Neuronal stem cell (in vitro differentiated cells): ENCODE data around the gene UGT1A6.

Source experiments
- DNase-seq: peaks from one replicate; pipeline ENCODE4 v3.0.0-alpha.2; 2013; ENCODE audit warnings: low spot score
- H2AFZ ChIP-seq: one replicate; pipeline ENCODE4 v1.6.1; 2013; ENCODE audit warnings: mild to moderate bottlenecking, low read length, inconsistent platforms
- H2AK5ac ChIP-seq: 2 replicates; pipeline ENCODE4 v1.6.1; 2013; ENCODE audit warnings: low read depth, mild to moderate bottlenecking, inconsistent platforms, low read length, moderate library complexity, mixed read lengths
- H2BK120ac ChIP-seq: 2 replicates; pipeline ENCODE4 v1.6.1; 2013; ENCODE audit warnings: low read depth, mild to moderate bottlenecking, inconsistent platforms, low read length, moderate library complexity, mixed read lengths
- H2BK12ac ChIP-seq: one replicate; pipeline ENCODE4 v1.6.1; 2013; ENCODE audit warnings: low read length, inconsistent platforms
- H2BK15ac ChIP-seq: 2 replicates; pipeline ENCODE4 v1.6.1; 2013; ENCODE audit warnings: mild to moderate bottlenecking, low read length, inconsistent platforms, mixed read lengths
- H2BK5ac ChIP-seq: one replicate; pipeline ENCODE4 v1.6.1; 2013; ENCODE audit warnings: inconsistent platforms, mild to moderate bottlenecking, low read length, moderate library complexity
- H3K14ac ChIP-seq: one replicate; pipeline ENCODE4 v1.6.1; 2013; ENCODE audit warnings: low read length, inconsistent platforms
- H3K18ac ChIP-seq: 2 replicates; pipeline ENCODE4 v1.6.1; 2013; ENCODE audit warnings: low read length, inconsistent platforms
- H3K23ac ChIP-seq: 2 replicates; pipeline ENCODE4 v1.6.1; 2013; ENCODE audit warnings: low read depth, mild to moderate bottlenecking, mixed read lengths, low read length, inconsistent platforms; ENCODE audit not compliant: poor library complexity
- H3K27ac ChIP-seq: replicated peaks from 3 replicates; pipeline ENCODE4 v1.5.1; 2013; ENCODE audit warnings: low read length, inconsistent platforms
- H3K27me3 ChIP-seq, 3 experiments: 2 replicates each; pipeline ENCODE4 v1.6.1; 2013; ENCODE audit warnings: low read length in 3 of 3, mild to moderate bottlenecking in 2 of 3, inconsistent platforms in 1 of 3, low read depth in 1 of 3, mixed read lengths in 1 of 3, moderate library complexity in 1 of 3; ENCODE audit not compliant: control insufficient read depth in 3 of 3, insufficient read depth in 3 of 3
- H3K36me3 ChIP-seq, 2 donors: replicated peaks in 1 of 2; 2 replicates each; pipeline ENCODE4 v1.6.1; 2013; ENCODE audit warnings: low read length in 2 of 2; ENCODE audit not compliant: control insufficient read depth in 2 of 2, insufficient read depth in 2 of 2
- H3K4ac ChIP-seq: 2 replicates; pipeline ENCODE4 v1.6.1; 2013; ENCODE audit warnings: inconsistent platforms, mild to moderate bottlenecking, low read length, moderate library complexity
- H3K4me1 ChIP-seq, 2 donors: 1 replicate in 1 of 2; 2 replicates in 1 of 2; pipeline ENCODE4 v1.6.1; 2013; ENCODE audit warnings: low read length in 2 of 2, low read depth in 1 of 2; ENCODE audit not compliant: control insufficient read depth in 2 of 2, insufficient read depth in 1 of 2
- H3K4me2 ChIP-seq: one replicate; pipeline ENCODE4 v1.6.1; 2013; ENCODE audit warnings: mild to moderate bottlenecking, low read length, inconsistent platforms; ENCODE audit not compliant: insufficient read depth, poor library complexity, severe bottlenecking
- H3K4me3 ChIP-seq, 2 donors: 2 replicates each; pipeline ENCODE4 v1.5.1; 2013; ENCODE audit warnings: low read length in 2 of 2, mild to moderate bottlenecking in 2 of 2, inconsistent platforms in 1 of 2, moderate library complexity in 1 of 2
- H3K79me1 ChIP-seq: one replicate; pipeline ENCODE4 v1.6.1; 2013; ENCODE audit warnings: low read depth, mild to moderate bottlenecking, inconsistent platforms, low read length, moderate library complexity
- H3K9ac ChIP-seq: one replicate; pipeline ENCODE4 v1.6.1; 2013; ENCODE audit warnings: mild to moderate bottlenecking, low read depth, low read length, inconsistent platforms; ENCODE audit not compliant: poor library complexity
- H3K9me3 ChIP-seq, 2 donors: replicated peaks in 1 of 2; 2 replicates each; pipeline versions ENCODE3 to v1.6.1; 2013; ENCODE audit warnings: low read length in 2 of 2, mild to moderate bottlenecking in 2 of 2, inconsistent platforms in 1 of 2, low read depth in 1 of 2, mixed read lengths in 1 of 2, moderate library complexity in 1 of 2; ENCODE audit not compliant: control insufficient read depth in 2 of 2, insufficient read depth in 1 of 2
- H4K8ac ChIP-seq: one replicate; pipeline ENCODE4 v1.6.1; 2013; ENCODE audit warnings: low read depth, mild to moderate bottlenecking, inconsistent platforms, low read length, moderate library complexity
- H4K91ac ChIP-seq: one replicate; pipeline ENCODE4 v1.6.1; 2013; ENCODE audit warnings: low read length, low read depth, mild to moderate bottlenecking, inconsistent platforms; ENCODE audit not compliant: poor library complexity
- WGBS, 2 donors: extraction: QIAGEN DNeasy Blood & Tissue Kit; methylation state at CpG; one replicate each; pipeline ENCODE4 v1.1.7; 2013; ENCODE audit warnings: missing lambda C conversion rate in 2 of 2, mixed read lengths in 1 of 2; ENCODE audit not compliant: insufficient read length in 2 of 2, insufficient replicate concordance in 1 of 2; ENCODE audit errors: extremely low coverage in 2 of 2; 5-methylcytosine and 5-hydroxymethylcytosine counted together

Gene UGT1A6

DNA sequence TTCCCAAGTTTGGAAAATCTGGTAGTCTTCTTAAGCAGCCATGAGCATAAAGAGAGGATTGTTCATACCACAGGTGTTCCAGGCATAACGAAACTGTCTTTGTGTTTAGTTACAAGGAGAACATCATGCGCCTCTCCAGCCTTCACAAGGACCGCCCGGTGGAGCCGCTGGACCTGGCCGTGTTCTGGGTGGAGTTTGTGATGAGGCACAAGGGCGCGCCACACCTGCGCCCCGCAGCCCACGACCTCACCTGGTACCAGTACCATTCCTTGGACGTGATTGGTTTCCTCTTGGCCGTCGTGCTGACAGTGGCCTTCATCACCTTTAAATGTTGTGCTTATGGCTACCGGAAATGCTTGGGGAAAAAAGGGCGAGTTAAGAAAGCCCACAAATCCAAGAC, 79.5 kb downstream of the UGT1A6 start:
- Histone ChIP-seq H3K27ac (no peak overlapping the region), H4K8ac (no peak overlapping the region), H2BK15ac (no peak overlapping the region), H3K9ac (no peak overlapping the region), H2AK5ac (no peak overlapping the region), H3K14ac (no peak overlapping the region), H3K79me1 (no peaks in the 10 kb centered on the region), H3K18ac (no peak overlapping the region), H3K4me3 (no peak overlapping the region), H2BK5ac (no peak overlapping the region), H3K9me3 (peaks cover 4 to 14% of the 10 kb centered on the region in 2 donors), H3K4me1 (peaks cover 3% of the 10 kb centered on the region in 2 donors), H2BK120ac (no peak overlapping the region), H3K4ac (no peak overlapping the region), H3K23ac (no peak overlapping the region), H2BK12ac (no peak overlapping the region), H3K27me3 (no peaks in the 10 kb centered on the region), H4K91ac (no peak overlapping the region), H3K36me3 (no peaks in the 10 kb centered on the region), H2AFZ (no peak overlapping the region), H3K4me2 (no peak overlapping the region)
- WGBS, 2 donors: no CpG with 5 or more reads among the region's 16 CpGs
- no peak for DNase-seq

DNA sequence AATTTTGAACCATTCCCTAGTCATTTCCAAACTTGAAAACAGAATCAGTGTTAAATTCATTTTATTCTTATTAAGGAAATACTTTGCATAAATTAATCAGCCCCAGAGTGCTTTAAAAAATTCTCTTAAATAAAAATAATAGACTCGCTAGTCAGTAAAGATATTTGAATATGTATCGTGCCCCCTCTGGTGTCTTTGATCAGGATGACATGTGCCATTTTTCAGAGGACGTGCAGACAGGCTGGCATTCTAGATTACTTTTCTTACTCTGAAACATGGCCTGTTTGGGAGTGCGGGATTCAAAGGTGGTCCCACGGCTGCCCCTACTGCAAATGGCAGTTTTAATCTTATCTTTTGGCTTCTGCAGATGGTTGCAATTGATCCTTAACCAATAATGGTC, 79.9 kb downstream of the UGT1A6 start:
- Histone ChIP-seq H3K14ac (no peak overlapping the region), H3K27me3 (no peaks in the 10 kb centered on the region), H2BK5ac (no peak overlapping the region), H3K4me3 (no peak overlapping the region), H3K23ac (no peak overlapping the region), H2AK5ac (no peak overlapping the region), H3K9ac (no peak overlapping the region), H3K79me1 (no peaks in the 10 kb centered on the region), H2BK15ac (no peak overlapping the region), H3K27ac (no peak overlapping the region), H3K4me1 (peaks cover 3% of the 10 kb centered on the region in 2 donors), H2BK12ac (no peak overlapping the region), H2BK120ac (no peak overlapping the region), H3K4ac (no peak overlapping the region), H3K4me2 (no peak overlapping the region), H2AFZ (no peak overlapping the region), H3K9me3 (peaks cover 4 to 14% of the 10 kb centered on the region in 2 donors), H4K8ac (no peak overlapping the region), H3K36me3 (no peaks in the 10 kb centered on the region), H3K18ac (no peak overlapping the region), H4K91ac (no peak overlapping the region)
- WGBS, 2 donors: no CpG with 5 or more reads among the region's 5 CpGs
- DNase-seq: no peak

GRCh38 chr2:233773854-233774253, 81.2 kb downstream of the UGT1A6 start:
- no peak overlapping the region for H2BK5ac ChIP-seq
- no peak overlapping the region for H3K27ac ChIP-seq
- H3K79me1 ChIP-seq: no peaks in the 10 kb centered on the region
- H2AFZ ChIP-seq: no peak overlapping the region
- no peak overlapping the region for H3K18ac ChIP-seq
- H2BK15ac ChIP-seq: no peak overlapping the region
- H3K14ac ChIP-seq: no peak overlapping the region
- H3K27me3 ChIP-seq: no peaks in the 10 kb centered on the region
- no peaks in the 10 kb centered on the region for H3K36me3 ChIP-seq
- H3K4me1 ChIP-seq: no peaks in the 10 kb centered on the region
- no peak overlapping the region for H4K8ac ChIP-seq
- H3K4ac ChIP-seq: no peak overlapping the region
- no peak overlapping the region for H2AK5ac ChIP-seq
- no peak overlapping the region for H3K4me2 ChIP-seq
- no peak overlapping the region for H3K4me3 ChIP-seq
- no CpG with 5 or more reads among the region's 5 CpGs for WGBS, 2 donors
- peaks cover 4 to 14% of the 10 kb centered on the region in 2 donors for H3K9me3 ChIP-seq
- no peak overlapping the region for H2BK120ac ChIP-seq
- no peak overlapping the region for H3K9ac ChIP-seq
- no peak for DNase-seq
- H3K23ac ChIP-seq: no peak overlapping the region
- no peak overlapping the region for H2BK12ac ChIP-seq
- no peak overlapping the region for H4K91ac ChIP-seq

- no peak overlapping the region for H3K23ac ChIP-seq
- H4K91ac ChIP-seq: no peak overlapping the region
- H3K27me3 ChIP-seq: peaks cover 0 to 2% (median 0%) of the 10 kb centered on the region in 3 experiments
- H2BK120ac ChIP-seq: no peak overlapping the region
- H4K8ac ChIP-seq: no peak overlapping the region
- no peak overlapping the region for H3K4me2 ChIP-seq
- no peaks in the 10 kb centered on the region for H3K36me3 ChIP-seq
- no peak overlapping the region for H3K18ac ChIP-seq
- peaks cover 4 to 6% of the 10 kb centered on the region in 2 donors for H3K9me3 ChIP-seq
- H3K4me1 ChIP-seq: no peaks in the 10 kb centered on the region
- no peak for DNase-seq
- no peak overlapping the region for H3K4me3 ChIP-seq
- H2AK5ac ChIP-seq: no peak overlapping the region
- no peak overlapping the region for H2BK5ac ChIP-seq
- H2BK12ac ChIP-seq: no peak overlapping the region
- no peaks in the 10 kb centered on the region for H3K79me1 ChIP-seq
- no peak overlapping the region for H3K4ac ChIP-seq
- H3K9ac ChIP-seq: no peak overlapping the region
- no peak overlapping the region for H2AFZ ChIP-seq
- no CpG with 5 or more reads among the region's 6 CpGs for WGBS, 2 donors
- H2BK15ac ChIP-seq: no peak overlapping the region
- no peak overlapping the region for H3K27ac ChIP-seq
- H3K14ac ChIP-seq: no peak overlapping the region
These were observed 82.7 kb downstream of the UGT1A6 start for GRCh38 chr2:233775414-233775813.
